ENCODE measurements around the gene UQCC5.

The UQCC5 gene

DNA sequence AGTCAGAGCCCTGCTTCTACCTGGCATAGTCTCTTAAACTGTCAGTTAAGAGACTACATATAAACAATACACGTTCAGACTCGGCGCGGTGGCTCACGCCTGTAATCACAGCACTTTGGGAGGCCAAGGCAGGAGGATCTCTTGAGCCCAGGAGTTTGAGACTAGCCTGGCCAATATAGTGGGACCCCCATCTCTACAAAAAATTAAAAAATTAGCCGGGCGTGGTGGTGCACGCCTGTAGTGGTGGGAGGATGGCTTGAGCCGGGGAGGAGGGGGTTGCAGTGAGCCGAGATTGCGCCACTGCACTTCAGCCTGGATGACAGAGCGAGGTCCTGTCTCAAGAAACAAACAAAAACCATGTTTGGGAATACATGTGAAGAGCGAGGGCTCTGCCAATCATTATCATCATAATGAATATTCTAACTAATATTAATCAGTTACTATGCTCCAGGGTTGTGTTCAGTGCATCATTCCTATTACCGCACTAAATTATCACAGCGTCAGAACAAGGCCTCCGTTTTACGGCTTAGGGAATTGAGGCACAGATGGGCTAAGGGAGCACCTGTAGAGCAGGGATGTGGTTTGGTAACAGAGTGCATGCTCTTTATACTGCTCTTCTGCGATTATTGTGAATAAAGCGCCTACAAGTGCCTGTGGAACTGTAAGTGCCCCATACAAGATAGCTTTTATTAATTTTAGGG is 844 bp upstream of the UQCC5 start:
- no peak for DNase-seq

DNA sequence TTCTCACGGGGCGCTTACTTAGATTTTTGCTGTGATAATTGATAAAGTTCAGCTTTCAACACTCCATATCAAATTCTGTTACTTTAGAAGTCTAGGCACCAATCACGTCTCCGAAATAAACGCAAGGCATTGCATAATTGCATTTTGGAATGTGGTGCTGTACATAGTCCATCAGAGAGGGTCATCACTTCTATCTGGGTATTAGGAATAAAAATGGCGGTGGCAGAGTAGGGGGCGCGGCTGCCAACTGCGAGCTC is 365 bp upstream of the UQCC5 start:
- DNase-seq, result no peak

DNA sequence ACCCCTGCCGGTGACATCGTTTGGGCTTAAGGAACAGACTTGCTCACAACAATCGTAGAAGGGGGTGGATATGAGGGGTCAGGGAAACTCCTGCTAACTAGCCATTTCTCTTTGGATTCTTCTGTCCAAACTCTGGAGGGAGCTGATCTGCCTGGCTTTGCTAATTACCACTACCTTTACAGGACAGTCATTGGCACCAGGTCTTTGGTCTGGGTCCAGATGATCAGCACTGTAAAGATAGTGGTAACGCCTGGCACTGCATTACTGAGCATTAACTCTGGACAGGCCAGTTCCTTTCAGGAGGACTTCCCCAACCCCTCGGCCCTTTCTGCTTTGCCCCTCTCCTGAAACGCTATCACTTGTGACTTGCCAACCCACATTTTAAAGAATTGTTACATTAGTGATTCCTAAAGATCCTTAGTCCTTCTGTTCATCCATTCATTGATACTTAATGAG is 788 bp downstream of the UQCC5 start:
- DNase-seq, result no peak

DNA sequence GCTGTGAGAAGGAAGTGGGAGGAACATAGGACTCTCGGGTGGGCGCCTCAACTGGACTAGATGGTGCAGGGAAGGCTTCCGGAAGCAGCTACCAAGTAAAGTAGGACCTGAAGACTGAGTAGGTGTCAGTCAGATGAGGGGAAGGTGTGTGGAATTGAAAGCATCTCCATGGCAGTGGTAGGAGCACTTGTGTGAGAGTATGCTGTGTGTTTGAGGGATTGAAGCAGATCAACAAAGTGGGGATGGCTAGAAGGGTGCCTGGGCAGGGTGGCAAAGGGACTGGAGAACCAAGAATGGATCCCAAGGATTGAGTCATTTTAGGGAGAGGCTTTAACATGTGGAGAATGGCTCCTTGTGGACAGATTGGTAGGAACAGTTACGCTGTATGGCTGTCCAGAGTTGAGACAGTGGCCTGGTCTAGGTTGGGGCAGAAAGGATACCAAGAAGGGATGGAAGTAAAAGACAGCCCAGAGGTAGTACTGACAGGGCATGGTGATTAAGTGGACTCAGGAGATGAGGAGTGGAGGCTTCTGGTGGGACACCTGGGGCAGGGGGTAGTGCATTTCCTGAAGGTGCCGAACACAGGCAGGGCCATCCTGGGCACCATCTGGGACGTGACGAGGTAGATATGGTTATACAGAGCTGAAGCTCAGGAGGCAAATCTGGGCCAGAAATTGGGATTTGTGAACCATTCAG is 1.5 kb downstream of the UQCC5 start:
- no peak for DNase-seq

DNA sequence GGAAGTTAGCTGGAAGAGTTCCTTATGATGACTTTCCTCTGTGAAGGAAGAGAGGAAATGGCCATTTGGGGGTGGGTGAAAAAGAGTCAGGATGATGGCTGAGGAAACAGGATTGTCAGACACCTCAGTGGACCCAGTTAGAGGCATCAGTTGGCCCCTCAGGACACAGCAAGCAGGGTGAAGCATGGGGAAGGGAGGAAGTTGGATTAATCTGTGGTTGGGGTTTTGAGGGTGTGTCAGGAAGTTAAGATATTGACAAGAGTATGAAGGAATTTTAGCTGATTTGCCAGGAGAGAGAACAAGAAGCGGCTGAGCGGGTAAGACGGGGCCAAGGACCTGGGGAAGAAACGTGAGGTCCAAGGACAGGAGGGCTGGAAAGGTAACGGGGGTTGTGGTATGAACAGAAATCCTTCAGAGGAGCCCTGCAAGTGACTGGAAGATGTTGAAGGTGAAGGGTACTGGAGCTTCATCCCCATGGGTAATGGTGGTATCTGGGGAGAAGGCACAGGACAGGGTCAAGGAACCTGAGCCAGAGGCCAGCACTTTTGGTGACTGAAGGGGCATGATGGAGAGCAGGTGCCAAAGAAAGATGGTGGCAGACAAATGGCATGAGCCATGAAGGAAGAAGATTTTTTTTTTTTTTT is 2.7 kb downstream of the UQCC5 start:
- DNase-seq, result no peak

DNA sequence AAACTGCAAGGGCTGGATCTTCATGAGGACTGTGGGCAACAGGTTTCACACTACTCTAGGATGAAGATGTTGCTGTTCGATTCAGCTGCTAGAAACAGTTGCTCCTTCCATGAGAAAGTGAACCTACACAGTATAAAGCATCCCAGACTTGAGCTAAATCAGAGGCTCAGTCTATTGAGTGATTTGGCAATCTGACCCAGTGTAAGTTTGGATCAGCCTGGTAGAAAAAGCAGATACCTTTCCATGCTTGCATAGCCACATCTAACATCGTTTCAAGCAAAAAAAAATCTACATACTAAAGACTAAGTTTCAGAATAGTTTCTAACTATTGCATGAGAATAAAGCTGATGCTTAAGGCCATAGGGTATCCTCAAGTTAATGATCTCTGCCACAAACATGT is 4.6 kb downstream of the UQCC5 start:
- no peak for DNase-seq

DNA sequence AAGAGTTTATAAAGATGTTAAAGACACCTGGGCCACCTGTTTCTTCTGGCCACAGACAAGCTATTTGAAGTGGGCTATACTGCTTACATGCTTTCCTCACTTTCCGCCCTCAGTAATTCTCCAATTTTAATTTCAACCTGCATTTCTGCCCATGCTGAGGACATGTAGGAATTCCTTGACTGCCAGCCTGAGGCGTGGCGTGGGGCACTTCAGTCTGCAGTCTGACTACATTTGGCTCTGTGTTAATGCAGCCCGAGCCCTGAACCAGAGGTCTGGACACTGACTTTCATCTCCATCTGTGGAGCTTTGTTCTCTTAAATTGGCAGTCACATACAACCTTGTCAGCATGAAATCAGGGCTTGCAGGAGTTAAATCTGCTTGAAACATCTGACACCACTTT is 8.5 kb downstream of the UQCC5 start:
- DNase-seq, result no peak

DNA sequence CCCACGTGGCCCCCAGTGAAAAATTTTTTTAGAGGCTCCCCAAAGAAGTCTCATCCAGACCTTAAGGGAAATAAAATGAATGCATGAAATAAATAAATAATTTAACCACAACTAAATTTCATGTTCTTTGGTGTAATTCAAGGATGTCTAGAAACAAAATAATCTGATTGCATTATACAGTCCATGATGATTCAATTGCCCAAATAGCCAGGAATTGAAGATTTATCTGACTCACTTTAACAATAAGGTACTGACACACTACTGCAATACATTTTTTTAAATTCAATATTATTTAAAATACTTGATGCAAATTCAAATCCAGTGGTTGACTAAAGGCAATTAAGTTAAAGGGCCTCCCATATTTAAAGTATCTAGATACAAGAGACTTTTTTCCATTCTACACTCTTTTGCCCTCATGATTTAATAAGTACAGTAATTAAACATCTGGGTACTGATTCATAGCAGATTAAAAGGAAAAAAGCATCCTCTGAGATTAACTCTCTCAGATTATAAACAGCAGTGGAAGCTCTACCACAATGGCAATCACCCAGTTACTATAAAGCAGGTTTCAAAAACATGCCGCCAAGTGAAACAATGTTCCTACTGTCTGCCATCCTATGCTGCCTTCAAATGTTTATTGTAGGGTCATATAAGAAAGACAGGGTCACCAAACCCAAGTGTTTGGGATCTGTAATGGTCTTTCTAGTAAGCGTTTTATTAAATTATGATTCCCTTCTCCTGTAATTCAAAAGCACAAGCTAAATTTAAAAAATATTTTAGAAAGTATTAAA is 9.9 kb downstream of the UQCC5 start:
- DNase-seq, result no peak

DNA sequence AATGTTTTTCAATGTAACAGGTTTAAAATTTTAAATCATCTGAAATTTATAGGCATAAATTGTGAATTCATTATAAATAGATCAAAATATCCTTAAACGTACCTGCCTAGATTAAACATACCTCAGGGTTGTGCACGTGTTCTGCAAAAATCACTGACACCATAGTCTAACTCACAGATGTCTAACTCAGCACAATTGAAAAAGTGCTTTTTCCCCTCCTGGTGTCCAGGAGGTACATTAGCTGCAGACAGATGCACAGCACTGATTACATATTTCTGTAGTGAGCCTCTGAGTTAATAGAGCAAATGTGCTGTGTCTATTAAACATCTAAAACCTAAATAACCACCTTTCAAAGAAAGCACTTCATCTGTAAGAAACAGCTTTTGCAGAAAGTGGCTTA is 10.7 kb downstream of the UQCC5 start:
- DNase-seq, result no peak

DNA sequence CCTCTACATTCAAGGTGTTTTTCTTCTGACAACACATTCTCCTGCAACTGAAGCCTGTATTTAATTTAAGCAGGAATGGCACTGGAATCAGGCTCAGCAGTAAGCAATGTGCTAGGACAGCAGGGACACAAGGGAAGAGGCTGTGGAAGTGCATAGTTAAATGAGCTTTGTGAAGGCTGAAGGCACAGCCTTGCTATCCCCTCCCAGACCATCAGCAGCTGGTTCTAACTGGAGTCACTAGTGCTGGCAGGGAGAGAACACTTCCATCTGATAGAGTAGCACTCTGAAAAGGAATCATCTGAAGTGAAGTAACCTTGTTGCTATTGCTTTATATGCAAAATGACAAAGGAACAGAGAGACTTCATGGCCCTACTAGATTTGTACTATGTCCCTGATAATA is 14.7 kb downstream of the UQCC5 start:
- no peak for DNase-seq

DNA sequence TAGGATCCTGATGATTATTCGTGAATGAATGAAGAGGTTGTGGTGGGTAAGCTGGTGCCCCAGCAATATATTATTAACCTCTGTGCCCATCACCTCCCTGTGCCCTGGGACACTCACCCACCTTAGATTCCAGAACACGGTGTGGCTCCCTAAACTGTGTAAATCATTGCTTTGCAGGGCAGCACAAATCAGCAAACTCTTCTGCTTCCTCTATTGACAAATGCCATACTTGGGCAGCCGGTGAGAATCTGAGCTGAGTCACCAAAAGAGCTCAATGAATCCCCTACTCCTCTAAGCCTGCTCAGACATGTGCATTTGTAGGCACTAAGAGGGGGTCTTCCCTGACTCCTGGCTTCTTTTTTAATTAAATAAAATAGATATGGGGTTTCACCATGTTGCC is 15.7 kb downstream of the UQCC5 start:
- DNase-seq, result no peak

DNA sequence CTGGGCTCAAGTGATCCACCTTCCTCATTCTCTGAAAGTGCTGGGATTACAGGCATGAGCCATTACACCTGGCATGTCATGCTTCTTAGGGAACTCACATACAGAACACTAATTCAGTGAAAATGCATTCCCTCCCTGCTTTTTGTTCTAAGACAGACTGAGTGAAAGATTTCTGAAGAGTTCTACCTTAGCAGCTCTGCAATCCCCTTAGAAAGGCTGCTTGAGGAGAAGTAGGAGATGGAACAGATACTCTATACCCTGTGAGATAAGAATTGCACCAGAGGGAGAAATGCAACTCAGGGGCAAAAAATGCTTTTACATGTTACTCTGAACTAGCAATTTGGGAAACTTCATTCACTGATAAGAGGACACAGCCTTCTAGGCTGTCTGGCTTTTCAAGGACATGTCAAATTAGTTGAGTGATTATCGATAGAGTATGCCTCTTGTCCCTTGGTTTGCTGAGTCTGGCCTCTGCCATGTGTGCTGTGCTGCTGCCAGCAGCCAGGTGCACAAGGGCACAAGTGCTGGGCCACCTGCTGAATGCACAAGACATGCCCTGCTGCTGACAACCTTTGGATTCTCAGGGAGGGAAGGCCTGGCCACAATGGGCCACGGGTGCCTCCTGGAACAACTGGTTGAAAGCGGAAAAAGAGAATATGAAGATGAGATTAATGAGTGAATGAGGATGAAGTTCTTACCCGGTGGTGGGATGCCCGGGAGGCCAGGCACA is 17.8 kb downstream of the UQCC5 start:
- no peak for DNase-seq

DNA sequence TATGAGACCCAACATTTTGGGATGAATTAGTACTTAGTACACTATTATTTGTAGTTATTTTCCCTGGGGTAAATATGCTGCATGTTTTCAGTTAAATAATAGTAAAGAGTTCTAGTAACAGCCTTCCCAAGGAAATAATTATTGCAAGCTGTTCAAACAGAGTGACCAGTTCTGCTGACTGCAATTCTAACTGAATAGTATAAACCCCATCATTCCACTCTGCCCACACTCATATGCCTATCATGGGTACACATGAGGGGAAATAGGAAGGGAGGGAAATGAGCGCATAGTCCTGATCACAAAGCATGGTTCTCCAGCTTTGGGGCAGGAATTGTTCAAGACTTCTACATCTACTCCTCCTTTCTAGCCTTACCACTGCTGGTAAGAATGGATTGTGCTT is 18.7 kb downstream of the UQCC5 start:
- no peak for DNase-seq

DNA sequence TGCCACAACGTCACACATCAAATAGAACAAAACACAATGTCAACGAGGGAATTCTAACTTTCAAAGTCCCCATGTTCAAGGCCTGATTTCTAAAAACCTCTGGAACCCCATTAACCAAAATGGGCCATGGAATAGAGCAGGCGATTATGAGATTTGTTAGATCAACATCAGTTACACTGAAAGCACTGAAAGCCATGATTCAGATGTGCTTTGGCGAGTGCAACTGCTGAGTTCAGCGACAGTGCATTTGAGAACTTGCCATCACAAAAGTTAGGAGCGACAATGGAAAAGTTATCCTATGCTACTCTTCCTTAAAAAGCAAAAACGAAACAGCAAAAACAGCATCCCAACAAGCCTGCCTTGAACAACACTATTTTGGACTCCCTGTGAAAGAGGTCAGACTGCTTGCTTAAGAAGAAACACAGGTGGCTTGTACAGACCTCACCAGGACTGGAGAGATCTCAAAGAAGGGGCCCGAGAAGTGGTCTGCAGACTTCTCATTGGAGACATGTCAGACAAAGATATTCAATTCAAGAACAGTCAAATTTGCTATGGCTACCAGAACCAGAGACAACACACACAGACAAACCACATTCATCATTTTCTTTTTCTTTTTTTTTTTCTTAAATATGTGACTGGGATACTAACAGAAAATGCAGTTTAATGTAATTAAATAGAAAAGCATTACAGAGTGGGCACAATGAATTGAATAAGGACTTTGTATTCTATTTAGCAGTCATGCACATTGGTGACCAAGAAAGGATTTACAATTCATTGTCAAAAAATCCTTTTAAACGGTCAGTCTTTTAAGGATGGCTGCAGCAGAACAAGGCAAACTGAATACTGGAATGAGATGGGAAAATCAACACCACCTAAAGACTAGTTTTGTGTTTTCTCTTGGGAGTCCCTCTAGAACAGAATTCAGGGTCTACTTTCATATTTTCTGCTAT is 20.9 kb downstream of the UQCC5 start:
- DNase-seq, result no peak

DNA sequence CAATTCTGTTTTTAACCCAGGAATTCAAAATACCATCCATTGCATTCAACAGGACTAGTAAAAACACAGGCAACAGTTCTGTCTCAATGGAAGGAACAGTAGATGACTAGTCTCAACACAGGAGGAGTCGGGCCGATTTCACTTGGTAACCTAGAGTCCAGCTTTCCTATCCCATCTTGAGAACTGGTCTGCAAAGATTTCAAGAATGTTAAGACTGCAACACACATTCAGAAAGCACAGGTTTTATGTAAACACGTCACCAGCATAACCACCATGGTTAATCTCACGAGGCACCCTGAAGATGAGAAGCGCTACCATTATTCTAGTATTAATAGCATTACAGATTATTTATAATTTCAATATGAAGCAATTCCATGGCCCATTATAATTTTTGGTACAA is 22.0 kb downstream of the UQCC5 start:
- no peak for DNase-seq

DNA sequence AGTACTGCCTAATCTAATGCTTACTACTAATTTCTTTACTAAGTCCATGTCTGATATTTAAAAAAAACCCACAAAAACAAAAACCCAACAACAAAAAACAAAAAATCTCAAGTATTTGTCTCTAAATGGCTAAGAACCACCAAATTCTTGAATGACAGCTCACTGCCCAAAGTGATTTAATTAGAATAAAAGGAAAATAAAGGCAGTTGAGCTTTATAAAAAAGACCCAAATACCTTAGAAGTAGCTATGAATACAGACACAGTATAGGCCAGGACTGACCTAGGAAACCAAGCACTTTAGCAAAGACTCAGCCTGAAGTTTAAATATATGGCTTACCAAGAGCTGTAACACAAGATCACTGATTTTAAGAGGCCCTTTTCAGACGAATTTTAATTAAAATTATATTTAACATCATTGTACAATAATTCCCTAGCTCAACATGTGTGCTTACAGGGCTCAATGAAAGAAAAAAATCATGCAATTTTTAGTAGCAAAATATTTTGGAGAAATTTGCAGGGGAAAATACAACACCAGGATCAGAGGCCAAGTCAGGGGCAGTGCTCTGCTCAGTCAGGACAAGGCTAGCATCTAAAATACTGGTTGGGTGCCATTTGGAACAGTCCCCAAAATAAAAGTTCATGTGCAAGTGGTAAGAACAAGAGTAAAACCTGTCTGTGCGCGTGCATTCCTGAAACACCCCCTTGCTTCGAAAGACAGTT is 24.8 kb downstream of the UQCC5 start:
- no peak for DNase-seq

DNA sequence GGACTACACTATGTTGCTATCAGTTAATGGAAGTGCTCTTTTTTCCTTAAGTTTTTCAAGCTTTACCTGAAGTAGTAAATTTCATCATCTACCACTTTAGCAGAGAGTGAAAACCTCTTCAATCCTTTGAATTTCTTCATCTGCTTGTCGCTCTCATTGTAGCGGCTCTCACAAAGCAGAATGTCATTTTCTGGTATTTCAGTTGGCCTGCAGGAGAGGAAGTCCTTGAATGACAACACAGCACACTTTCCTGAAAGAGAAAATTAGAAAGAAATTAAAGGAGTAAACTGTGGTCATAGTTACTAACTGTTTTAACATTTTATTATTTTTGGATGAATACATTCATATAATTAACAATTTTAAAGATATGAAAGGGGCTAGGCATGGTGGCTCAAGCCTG is 27.6 kb downstream of the UQCC5 start:
- no peak for DNase-seq

DNA sequence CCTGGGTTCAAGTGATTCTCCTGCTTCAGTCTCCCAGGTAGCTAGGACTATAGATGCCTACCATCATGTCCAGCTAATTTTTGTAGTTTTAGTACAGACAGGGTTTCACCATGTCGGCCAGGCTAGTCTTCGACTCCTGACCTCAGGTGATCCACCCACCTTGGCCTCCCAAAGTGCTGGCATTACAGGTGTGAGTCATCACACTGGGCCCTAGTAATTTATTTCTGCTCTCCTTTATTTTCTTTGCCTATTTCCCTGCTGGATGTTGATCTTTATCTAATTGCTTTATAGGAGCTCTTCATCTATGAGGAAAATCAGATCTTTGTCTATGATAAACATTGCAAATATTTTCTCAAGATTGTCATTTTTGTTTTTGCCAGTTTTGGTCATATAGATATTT is 31.7 kb downstream of the UQCC5 start:
- DNase-seq, result no peak

DNA sequence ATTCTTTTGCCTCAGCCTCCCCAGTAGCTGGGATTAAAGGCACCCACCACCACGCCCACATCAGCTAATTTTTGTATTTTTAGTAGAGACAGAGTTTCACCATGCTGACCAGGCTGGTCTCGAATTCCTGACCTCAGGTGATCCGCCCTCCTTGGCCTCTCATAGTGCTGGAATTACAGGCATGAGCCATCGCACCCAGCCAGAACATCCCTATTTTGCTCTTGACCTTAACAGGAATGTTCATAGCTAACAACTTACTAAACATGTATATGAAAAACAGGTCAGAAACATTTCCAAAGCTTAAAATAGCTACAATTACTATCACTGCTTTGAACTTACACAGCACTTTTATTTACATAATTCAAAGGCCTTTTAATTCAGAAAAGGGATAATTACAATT is 33.7 kb downstream of the UQCC5 start:
- no peak for DNase-seq

DNA sequence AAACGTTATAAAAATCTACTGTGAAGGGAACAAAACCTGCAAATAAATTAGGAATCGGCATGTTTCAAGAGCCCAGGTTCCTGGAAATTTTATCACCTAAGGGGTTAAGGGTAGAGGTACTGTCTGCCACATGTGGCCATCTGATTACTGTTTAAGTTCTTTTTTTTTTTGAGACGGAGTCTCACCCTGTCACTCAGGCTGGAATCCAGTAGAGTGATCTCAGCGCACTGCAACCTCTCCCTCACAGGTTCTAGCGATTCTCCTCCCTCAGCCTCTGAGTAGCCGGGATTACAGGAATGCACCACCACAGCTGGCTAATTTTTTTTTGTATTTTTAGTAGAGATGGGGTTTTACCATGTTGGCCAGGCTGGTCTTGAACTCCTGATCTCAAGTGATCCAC is 35.8 kb downstream of the UQCC5 start:
- DNase-seq, result no peak

Data from NCI-H2081 treated with DMSO at 0.1 percent for 48 hours (cell line).